Smooth muscle cell of the brain vasculature (primary cell): Measurements from ENCODE around the gene QSOX1.

Experiments
- DNase-seq: peaks from one replicate; pipeline ENCODE4 v3.0.0-alpha.2; 2012; ENCODE audit warnings: low read depth, low spot score

The QSOX1 gene

DNA sequence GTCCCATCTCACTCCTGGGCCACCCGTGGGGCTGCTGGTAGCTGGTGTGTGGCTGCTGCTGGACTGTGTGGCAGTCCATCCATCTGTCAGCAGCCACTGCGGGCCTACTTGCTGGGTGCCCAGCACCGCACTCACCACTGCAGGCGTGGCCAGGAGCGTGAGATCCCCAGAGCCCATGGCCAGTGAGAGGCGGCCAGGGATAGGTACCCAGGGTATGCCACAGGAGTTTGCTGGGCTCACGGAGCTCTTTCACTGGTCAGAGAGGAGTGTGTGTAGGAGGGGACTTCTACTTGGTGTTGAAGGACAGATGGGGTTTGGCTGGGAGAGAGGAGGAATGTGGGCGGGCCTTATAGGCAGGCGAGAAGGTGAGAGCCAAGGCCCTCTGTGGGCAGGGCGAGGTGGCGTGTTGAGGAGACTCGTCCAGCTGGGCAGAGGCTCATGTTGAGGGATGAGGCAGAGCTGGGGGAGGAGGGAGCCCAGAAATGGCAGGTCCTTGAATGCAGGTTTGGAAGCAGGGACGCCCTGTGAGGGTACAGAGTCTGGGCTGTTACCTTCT is 15.0 kb downstream of the QSOX1 start:
- no peak for DNase-seq

DNA sequence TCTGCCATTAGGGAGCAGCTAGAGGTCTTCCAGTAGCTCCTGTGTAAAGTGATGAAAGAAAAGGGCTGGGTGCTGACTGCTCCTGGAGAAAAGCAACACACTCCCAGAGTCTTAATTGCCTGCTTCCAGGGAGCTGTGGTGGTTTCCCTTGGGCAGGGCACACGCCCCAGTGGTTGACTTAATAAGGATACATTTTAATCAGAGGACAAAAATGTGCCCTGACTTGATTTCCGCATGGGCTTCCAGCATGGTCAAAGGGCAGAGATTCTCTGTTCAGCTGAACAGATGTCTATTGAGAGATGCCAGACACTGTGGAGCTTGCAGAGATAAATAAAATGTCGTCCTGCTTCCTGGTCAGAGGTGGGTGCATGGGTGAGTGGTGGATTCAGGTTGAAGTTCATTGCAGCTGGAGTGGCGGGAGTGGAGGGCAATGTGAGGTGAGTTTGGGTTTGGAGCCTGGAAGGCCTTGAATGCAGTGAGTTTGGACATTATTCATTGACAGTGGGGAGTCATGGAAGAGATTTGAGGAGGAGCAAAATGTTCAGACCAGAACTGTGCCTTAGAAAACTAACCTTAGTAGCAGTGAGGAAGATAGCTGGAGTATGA is 16.0 kb downstream of the QSOX1 start:
- DNase-seq = no peak

DNA sequence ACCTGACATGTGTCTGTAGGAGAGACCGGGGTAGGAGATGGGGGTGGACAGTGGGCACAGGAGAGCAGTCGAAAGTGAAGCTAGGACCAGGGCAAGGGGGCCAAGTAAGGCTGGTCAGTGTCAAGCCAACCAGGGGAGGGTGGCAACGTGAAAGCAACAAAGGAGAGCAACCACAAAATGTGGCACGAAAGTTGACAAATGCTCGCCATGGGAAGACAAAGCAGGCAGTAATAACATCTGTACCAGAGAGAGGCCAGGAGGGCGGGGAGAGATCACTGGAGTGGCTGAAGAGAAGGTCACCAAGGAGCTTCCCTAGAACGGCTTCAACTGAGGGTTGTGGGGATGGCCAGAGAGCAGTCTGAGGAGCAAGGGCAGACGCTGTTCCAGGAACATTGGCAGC is 17.0 kb downstream of the QSOX1 start:
- no peak for DNase-seq

DNA sequence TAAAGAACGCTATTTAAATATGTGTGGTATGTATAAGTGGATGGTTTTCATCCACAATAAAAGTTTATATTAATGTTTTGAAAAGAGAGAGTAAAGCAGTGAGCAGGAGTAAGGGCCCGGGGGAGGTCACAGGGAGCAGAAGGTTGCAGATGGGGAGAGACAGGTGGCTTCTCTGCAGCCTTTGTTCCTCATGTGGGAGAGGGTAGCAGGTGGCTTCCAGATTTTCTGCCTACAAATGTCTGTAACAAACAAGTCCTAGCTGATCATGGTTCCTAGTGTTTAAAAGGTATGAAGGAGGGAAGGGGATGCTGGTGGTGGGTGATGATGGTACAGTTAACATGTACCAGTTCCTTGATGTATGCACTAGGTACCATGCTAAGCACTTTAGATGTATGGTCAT is 18.8 kb downstream of the QSOX1 start:
- no peak for DNase-seq

DNA sequence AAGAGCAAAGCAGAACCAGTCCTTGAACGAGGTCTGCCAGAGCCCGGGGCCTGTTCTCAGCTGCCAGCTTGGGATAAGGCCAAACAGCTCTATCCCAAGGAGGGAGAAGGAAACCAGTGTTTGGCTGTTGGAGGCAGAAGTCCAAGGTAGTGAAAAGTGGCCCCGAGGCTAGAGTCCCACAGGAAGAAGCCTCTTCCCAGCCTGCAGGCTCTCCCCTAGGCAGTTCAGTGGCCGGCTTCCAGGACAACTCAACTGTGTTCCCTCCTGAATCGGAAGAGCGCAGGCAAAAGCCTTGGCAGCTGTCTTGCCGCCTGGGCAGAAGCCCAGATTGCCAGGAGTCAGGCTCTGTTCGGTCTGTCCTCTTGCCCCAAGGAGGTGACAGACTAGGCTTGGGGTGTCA is 19.3 kb downstream of the QSOX1 start:
- DNase-seq = no peak

DNA sequence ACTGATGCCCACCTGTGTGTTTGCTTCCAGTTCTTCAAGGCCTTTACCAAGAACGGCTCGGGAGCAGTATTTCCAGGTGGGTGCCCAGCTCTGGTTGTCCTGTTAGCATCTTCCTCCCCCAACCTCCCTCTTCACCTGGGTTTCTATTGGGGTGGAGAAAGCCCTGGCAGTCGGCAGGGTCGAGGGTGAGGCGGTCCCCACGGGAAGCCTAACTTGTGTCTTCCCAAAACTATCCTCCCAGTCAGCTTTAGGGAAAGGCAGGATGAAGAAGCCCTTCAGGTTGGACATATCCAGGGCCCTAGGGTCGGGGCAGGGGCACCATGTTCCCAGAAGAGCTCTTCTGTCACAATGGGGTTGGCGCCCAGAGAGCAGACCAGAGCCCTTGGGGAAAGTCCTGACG is 20.6 kb downstream of the QSOX1 start:
- DNase-seq = no peak

DNA sequence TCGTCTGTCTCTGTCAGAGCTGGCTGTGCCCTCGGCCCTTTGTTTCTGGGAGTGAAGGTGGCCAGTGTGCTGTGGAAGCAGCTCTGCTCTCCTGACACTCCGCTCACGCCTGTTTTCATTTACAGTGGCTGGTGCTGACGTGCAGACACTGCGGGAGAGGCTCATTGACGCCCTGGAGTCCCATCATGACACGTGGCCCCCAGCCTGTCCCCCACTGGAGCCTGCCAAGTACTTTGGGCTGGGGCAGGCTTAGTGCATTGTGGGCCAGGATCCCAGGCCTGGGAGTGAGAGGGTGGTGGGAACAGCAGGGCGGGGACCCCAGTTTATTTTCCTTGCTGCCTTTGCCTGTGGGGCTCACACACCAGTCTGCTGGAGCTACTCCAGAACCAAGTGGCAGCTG is 21.1 kb downstream of the QSOX1 start:
- DNase-seq = no peak

DNA sequence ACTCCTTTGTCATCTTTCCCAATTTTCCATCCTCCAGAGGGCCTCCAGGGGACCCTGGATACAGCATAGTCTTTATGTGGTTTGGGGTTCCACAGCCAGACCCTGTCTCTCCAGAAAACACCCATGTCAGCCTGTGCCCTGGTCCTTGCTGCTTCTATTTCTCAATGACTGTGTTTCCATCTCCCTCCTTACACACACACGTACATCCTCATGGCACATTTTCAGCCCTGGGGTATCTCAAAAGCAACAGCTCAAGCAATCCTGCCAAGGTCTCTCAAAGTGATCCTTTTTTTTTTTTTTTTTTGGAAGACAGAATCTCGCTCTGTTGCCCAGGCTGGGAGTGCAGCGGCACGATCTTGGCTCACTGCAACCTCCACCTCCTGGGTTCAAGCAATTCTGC is 22.3 kb downstream of the QSOX1 start:
- DNase-seq = no peak

DNA sequence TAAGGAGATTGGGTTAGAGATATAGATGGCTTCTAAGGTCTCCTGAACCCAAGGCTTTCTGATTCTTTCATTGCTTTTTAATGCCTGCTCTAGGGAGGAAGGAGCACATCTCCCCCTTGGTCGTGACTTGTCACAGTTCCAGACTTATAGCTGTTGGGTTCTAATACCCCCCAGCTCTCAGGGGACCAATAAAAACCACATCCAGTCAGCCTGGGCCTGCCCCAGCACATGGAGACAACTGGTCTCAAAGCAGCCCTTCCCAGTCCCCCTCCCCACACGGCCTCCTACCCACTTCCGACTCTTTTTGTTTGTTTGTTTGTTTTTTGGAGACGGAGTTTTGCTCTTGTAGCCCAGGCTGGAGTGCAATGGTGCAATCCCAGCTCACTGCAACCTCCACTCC is 23.3 kb downstream of the QSOX1 start:
- no peak for DNase-seq

DNA sequence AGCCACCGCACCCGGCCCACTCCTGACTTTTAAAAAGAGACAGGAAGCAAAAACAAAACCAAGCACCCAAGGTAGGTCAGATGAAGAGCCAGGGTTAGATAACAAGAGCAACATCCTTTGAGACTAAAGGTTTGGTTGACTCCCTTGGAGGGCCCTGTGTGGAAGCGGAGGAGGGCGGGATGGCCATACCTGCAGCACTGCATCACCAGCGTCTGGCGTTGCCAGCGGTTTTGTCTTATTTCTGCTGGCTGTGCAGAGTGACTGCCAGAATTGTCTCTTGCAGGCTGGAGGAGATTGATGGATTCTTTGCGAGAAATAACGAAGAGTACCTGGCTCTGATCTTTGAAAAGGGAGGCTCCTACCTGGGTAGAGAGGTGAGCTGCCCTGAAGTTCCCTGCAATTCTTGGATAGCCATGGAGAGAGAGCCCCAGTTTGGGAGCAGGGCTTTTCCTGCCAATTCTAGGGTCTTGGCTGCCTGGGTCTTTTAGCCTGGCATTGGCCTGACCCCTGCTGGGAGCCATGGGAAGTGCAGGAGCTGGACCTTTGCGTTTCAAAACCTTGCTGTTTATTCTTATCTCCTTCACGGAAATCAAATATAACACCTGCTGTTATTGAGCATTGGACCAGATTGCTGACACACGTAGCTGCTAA is 24.0 kb downstream of the QSOX1 start:
- DNase-seq = no peak

DNA sequence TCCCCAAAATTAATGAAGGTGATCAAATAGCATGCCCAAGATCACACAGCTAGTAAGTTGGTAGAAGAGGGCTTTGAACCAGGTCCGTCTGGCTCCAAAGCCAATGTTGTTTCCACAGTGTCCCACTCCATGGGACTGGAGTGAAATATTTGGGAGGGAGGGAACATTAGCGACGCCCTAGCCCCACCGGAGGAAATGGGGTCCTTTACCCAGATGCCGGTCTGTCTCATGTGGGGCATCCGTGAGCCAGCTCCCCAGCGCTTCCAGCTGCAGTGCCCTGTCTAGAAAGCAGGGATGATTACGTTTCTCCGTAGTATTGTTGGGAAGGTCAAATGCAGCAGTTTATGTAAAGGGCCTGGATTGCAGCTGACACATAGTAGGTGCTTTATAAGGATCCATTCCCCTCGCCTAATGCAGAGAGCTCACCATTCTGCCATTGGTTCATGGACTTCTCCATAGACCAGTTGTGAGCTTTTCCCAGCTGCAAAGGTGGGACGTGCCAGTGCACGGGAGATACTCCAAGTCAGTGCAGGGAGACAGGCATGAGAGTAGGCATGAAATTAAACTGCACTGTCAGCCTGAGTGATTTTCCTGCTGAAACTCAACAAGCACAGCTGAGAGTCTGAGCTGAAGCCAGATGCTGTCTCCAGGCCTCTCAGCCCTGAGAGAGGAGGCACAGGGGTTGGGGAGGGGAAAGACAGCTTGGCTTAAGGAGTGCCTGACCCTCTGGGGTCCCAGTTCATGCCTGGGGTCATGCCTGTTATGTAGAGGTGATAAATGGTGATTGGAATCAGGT is 24.7 kb downstream of the QSOX1 start:
- DNase-seq = no peak

DNA sequence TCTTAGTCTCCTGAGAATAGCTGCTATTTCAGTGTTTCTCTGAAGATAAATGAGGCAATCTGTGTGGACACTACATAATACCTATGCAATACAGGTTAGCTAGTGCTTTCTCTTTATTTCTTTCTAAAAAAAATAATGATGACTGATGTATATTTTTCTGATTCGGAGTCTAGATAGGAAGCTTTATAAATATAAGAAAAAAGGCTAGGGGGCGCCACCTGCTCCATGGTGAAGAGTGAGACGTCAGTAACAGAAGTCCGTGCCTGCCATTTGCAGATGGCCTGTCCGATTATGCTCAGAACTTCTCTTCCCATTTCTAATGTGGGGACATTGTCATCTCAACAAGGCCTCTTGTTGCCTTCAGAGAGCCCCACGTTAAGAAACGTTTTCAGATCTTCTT is 26.4 kb downstream of the QSOX1 start:
- no peak for DNase-seq

DNA sequence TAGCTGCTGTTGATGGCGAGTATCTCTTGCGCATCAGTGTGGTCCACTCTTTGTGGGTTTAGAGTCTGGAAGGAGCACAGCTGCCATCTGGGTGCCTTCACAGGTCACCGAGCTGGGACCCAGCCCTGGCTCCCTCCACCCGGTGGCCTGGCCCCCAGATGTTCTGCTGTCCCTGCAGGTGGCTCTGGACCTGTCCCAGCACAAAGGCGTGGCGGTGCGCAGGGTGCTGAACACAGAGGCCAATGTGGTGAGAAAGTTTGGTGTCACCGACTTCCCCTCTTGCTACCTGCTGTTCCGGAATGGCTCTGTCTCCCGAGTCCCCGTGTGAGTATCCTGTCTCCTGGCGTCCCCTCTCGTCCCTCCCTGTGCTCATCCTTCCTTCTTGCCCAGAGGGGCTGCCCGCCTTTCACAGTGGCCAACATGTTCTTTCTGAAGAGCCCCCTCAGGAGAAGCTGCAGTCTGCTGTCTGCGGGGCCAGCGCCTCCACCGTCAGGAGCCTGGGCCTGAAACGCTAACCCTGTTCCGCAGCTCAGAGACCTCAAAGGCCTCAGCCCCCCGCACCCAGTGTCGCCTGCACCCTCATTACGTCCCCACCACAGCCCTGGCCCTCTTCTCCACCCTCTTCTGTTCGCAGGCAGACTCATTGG is 27.4 kb downstream of the QSOX1 start:
- no peak for DNase-seq

DNA sequence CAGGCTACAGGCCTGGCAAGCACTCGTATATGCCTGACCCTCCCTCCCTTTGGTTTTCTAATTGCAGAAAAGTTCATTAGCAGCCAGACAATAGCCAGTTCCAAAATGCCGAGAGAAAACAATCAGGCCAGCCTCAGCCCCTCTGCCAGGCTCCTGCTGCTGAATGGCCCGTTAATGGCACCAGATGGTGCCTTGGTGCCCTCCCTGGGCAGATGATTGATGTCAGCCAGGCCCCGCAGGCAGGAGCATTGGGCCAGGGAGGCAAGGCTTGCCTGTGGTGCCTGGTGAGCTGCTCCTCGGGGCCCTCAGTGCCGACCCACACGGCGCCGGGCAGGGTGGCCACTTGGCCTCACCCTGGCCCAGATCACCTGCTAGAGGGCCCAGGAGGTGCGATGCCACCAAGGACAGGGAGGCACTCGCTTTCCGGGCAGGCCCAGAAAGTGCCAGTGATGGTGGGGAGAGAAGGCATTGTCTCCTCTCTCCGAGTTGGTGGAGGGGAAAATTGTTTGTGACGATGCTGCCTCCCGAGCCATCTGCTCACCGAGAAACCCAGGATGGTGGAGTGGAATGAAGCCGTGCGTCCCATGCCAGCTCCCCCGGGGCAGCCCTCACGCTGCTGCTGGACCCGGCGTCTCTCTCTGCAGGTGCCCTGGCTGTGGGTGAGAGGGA is 28.1 kb downstream of the QSOX1 start:
- DNase-seq = no peak

DNA sequence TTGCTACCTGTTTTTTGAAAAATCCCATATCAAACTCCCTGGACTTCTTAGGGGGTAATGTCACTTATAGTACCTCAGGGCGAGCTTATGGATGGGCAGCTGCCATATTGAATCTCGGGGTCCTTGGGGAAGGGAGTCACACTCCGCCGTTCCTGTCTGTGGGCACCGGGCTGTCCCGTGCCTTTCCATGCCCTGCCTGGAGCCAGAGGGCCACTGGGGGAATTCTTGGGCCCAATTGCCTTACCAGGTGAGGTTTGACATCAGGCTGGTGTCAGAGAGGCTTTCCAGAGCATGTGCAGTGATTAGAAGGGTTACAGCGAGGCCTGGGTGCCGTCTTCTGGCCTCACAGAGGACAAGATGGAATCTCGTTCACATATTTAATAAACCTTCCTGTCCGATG is 28.8 kb downstream of the QSOX1 start:
- DNase-seq = no peak

DNA sequence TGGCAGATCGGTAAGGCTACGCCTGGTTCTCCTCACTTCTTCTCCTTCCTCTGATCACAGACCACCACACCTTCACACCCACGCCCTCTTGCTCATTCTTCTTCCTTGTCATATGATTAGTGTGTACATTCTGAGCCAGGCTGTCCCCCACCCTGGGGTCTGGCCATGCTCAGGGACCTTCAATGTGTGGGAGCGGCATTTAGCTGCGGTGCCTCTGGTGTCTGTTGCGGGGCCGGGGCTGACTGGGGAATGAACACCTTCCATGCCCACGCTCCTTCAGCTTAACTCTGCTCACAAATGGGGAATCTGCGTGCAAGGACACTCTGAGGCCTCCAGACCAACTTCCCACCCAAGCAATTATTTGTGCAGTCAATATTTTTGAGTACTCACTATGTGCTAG is 29.4 kb downstream of the QSOX1 start:
- DNase-seq = no peak

DNA sequence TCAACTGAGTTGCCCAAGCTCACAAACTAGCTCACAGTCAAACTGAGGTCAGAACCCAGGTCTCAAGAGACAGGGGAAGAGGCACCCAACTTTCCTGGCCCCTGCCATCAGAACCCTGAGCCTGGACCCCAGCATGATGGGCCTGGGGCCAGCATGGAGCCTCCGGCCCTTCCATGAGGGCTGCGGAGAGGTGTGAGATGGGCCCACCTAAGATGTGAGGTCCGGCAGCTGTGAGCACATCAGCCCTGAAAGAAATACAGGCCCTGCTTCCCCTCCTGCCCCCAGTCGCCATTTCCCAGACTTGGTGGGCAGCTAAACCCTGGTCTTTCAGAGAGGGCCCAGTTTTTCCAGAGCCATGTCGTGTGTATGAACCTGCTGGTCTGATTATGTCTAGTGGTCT is 30.6 kb downstream of the QSOX1 start:
- DNase-seq = no peak

DNA sequence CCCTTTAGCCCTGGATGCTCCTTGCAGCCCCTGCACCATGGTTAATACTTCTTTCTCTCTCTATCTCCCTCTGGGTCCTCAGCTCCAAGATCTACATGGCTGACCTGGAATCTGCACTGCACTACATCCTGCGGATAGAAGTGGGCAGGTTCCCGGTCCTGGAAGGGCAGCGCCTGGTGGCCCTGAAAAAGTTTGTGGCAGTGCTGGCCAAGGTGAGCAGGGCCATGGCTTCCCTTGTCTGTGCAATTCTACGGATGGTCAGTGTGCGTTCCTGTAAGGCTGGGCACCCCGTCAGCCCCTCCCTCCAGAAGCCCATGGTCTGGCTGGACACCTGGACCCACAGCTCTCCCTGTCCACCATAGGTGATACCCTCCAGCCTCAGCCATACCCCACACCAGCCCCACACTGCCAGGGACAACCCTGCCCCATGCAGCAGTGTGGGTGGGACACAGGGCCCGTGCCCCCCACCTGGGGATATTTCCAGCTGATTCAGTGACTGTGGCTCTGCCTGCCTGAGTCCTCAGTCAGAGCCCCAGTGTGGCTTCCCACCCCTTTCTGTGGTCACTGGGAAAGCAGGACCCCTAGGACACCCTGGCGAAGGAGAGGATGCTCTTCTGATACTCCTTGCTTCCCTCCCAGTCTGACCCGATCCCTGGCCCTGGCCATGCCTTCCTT is 31.4 kb downstream of the QSOX1 start:
- no peak for DNase-seq

DNA sequence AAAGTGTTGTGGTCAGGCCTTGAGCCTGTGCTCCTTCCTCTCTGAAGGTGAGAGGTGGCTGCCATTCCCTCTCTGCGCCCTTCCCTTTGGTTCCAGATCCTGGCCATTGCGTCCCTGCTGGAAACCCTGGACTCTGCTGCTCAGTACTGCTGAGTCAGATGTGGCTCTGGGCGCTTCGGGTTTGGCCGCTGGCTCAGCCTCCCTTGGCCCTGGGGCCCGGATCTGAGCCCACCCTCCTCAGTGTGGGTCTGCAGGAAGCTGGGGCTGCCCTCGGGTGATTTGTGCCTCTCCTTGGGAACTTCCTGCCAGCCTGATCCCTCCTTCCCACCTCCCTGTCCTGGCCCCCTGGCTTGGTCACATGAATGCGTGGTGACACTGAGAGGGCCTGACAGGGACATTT is 32.2 kb downstream of the QSOX1 start:
- DNase-seq = no peak

DNA sequence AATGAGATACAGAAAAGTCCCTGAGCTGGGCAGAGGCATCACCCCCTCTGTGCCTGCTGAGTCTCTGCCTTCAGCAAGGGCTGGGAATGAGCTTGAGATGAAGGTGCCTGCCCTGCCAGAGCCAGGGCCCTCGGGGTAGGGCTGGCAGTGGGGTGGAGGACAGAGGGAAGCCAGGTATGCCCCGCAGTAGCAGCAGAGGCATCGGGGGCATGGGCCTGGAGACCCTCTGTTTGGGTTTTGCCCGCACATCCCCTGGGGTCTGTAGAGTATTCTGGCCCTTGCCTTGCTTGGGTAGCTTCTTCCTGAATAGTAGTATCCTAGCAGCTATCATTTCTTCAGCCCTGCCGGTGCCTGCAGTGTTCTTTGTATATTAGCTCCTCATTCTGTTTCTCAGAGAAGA is 33.0 kb downstream of the QSOX1 start:
- DNase-seq = no peak

DNA sequence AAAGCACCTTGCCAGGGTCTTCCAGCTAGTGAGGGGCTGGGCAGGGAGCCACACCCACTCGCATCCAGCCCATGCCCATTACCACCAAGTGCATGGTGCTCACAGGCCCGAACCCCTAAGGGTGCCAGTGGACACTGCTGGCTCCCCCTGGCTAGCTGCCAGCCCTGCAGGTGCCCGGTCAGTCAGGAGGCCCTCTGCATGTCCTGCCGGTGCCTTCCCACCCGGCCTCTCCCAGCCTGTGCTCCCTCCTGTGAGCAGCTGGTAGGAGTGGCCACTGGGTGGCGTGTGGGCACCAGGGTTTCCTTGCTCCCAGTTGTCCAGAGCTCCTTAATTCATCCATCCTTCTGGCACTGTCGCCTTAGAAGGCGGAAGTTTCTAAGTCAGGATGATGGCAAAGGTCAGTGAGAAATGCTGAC is 33.4 kb downstream of the QSOX1 start:
- peak; percentile 21 for DNase-seq
